ENCODE data around the gene HCK. TPM values are rescaled to one million over a fixed set of nuclear protein-coding genes. Genes with fewer than 3 reads are reported as not detected.

HCK gene
- total RNA-seq, 1 experiment from 2014 or later = 0.17 TPM

- TF ChIP-seq REST (IDR thresholded peaks at IDR 0.05; ENCODE audit: low read depth) (no peak), YY1 (IDR thresholded peaks at IDR 0.05; ENCODE audit: extremely low read depth, insufficient replicate concordance, low read depth, low read length) (no peak), SRF (IDR thresholded peaks at IDR 0.05; ENCODE audit: low read depth) (no peak), ELF1 (IDR thresholded peaks at IDR 0.05; ENCODE audit: borderline replicate concordance, low read depth) (no peak)
Observed at GRCh38 chr20:32126919-32127318, 74.9 kb downstream of the HCK start (continued).

- Histone ChIP-seq H3K4me3 (replicated peaks in 1 of 2; ENCODE audit: low read depth in 1 of 2, low read length in 2 of 2) (no peak overlapping the region), H3K9me3 (ENCODE audit: control insufficient read depth in 1 of 2, insufficient read depth in 1 of 2, low read depth in 1 of 2, low read length in 2 of 2) (no peaks in the 10 kb centered on the region), H3K27me3 (ENCODE audit: insufficient read depth, low read length) (no peaks in the 10 kb centered on the region), H2AFZ (ENCODE audit: low read depth, low read length, poor library complexity, severe bottlenecking) (no peak overlapping the region), H3K4me1 (ENCODE audit: control insufficient read depth in 1 of 2, insufficient read depth in 2 of 2, low read length in 2 of 2) (no peaks in the 10 kb centered on the region), H3K27ac (ENCODE audit: low read depth, low read length) (no peak overlapping the region), H3K9me2 (ENCODE audit: insufficient read depth) (no peaks in the 10 kb centered on the region), H3K36me3 (ENCODE audit: control insufficient read depth in 1 of 2, insufficient read depth in 2 of 2, low read length in 2 of 2) (no peaks in the 10 kb centered on the region; a peak in 1 of 4 replicates), H4K20me1 (ENCODE audit: insufficient read depth) (no peaks in the 10 kb centered on the region; the same call in 1 of the 2 replicates), H3K9ac (ENCODE audit: low read length) (no peak overlapping the region), H3K4me2 (ENCODE audit: low read length) (no peak overlapping the region), H3K79me2 (ENCODE audit: insufficient read depth, low read length) (peaks cover 85% of the 10 kb centered on the region)
- TF ChIP-seq CTCF (IDR thresholded peaks at IDR 0.05 in 2 of 3, conservative IDR thresholded peaks at IDR 0.05 in 1 of 3; ENCODE audit: borderline replicate concordance in 1 of 3, insufficient read depth in 1 of 3, low read depth in 2 of 3, low read length in 2 of 3) = no peak
- TF ChIP-seq SIN3A (IDR thresholded peaks at IDR 0.05; ENCODE audit: low read depth) = no peak
- no peak for TF ChIP-seq EZH2phosphoT487 (IDR thresholded peaks at IDR 0.05; ENCODE audit: borderline replicate concordance)
- no peak for TF ChIP-seq POLR2A (IDR thresholded peaks at IDR 0.05; ENCODE audit: borderline replicate concordance, extremely low read depth, insufficient read depth, insufficient read length)
- no peak for TF ChIP-seq ZBTB33 (IDR thresholded peaks at IDR 0.05; ENCODE audit: extremely low read depth, insufficient replicate concordance, low read length)
- TF ChIP-seq ELF1 (IDR thresholded peaks at IDR 0.05; ENCODE audit: borderline replicate concordance, low read depth) = no peak
- TF ChIP-seq FOSL1 (IDR thresholded peaks at IDR 0.05; ENCODE audit: low read depth) = no peak
- TF ChIP-seq EZH2 (IDR thresholded peaks at IDR 0.05) = no peak
- TF ChIP-seq YY1 (IDR thresholded peaks at IDR 0.05; ENCODE audit: extremely low read depth, insufficient replicate concordance, low read depth, low read length) = no peak
- TF ChIP-seq REST (IDR thresholded peaks at IDR 0.05; ENCODE audit: low read depth) = no peak
- ChIA-PET CTCF (no interaction called here), POLR2A (no interaction called here), RAD21 (ENCODE audit: low non-redundant PET in 1 of 2, low total read pairs in 2 of 2, uncharacterized antibody in 2 of 2, unreplicated experiment in 2 of 2) (no interaction called here)
- BruUV-seq (replicated peaks) = no TSS peak
- intact Hi-C loops (cut with micrococcal nuclease) = no loop called here
- no peak for ATAC-seq
- DNase-seq (ENCODE audit: low read depth, low spot score) = no peak
Observed at GRCh38 chr20:32127347-32127746, 75.3 kb downstream of the HCK start.
